Measurements from ENCODE around the gene ETFA. TPM values are rescaled to one million over a fixed set of nuclear protein-coding genes. Genes with fewer than 3 reads are reported as not detected.

ETFA gene
- total and polyA plus RNA-seq, 9 of the 15 experiments (the other 6 are each of a cell fraction or from before 2014, with no cell fraction given), result 130 to 543 (median 232) TPM

DNA sequence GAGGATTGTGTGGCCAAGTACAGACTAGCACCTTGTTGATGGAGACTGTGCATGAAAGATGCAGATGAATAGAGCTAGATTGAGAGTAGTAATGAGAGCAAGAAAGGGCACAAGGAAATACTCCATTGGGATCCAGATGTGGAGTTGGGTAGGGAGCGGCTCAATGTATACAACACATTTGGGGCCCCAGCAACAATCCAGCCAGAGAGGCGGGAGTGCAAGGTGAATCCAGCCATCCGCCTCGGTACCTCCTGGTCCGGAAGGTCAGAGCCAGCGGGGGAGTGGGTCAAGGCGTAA is 34.3 kb upstream of the ETFA start:
- H3K27ac ChIP-seq (ENCODE audit: extremely low read depth, low read depth, low read length), result no peak overlapping the region
- no peak for TF ChIP-seq SRSF7 (optimal IDR thresholded peaks at IDR 0.05; ENCODE audit: low read depth, low read length)
- no peak for TF ChIP-seq GTF2E2 (tag; IDR thresholded peaks at IDR 0.05)
- no peak for TF ChIP-seq SMAD4 (CRISPR knock-in tag; conservative IDR thresholded peaks at IDR 0.05)
- no peak for TF ChIP-seq FOXA1 (IDR thresholded peaks at IDR 0.05; ENCODE audit: borderline replicate concordance)
- no peak for TF ChIP-seq YY1 (IDR thresholded peaks at IDR 0.05; ENCODE audit: borderline replicate concordance in 1 of 3, control insufficient read depth in 1 of 3, extremely low read depth in 1 of 3, insufficient read depth in 3 of 3, insufficient read length in 1 of 3, insufficient replicate concordance in 2 of 3, low read depth in 1 of 3, low read length in 2 of 3)
- no peak for TF ChIP-seq ZHX1 (conservative IDR thresholded peaks at IDR 0.05; ENCODE audit: low read length)
- TF ChIP-seq, protein P1, sequence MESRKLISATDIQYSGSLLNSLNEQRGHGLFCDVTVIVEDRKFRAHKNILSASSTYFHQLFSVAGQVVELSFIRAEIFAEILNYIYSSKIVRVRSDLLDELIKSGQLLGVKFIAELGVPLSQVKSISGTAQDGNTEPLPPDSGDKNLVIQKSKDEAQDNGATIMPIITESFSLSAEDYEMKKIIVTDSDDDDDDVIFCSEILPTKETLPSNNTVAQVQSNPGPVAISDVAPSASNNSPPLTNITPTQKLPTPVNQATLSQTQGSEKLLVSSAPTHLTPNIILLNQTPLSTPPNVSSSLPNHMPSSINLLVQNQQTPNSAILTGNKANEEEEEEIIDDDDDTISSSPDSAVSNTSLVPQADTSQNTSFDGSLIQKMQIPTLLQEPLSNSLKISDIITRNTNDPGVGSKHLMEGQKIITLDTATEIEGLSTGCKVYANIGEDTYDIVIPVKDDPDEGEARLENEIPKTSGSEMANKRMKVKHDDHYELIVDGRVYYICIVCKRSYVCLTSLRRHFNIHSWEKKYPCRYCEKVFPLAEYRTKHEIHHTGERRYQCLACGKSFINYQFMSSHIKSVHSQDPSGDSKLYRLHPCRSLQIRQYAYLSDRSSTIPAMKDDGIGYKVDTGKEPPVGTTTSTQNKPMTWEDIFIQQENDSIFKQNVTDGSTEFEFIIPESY (CRISPR knock-in tag; IDR thresholded peaks at IDR 0.05), result no peak
- no peak for TF ChIP-seq HLTF (IDR thresholded peaks at IDR 0.05)
- no peak for TF ChIP-seq BCL6 (CRISPR knock-in tag; IDR thresholded peaks at IDR 0.05)
- no peak for TF ChIP-seq ZBTB7A (IDR thresholded peaks at IDR 0.05; ENCODE audit: borderline replicate concordance, control insufficient read depth, low read depth, low read length)
- no peak for TF ChIP-seq ZNF274 (IDR thresholded peaks at IDR 0.05; ENCODE audit: borderline replicate concordance, low read depth, low read length)
- TF ChIP-seq TFE3 (CRISPR knock-in tag; IDR thresholded peaks at IDR 0.05), result no peak
- no peak for TF ChIP-seq SIRT6 (IDR thresholded peaks at IDR 0.05; ENCODE audit: low read depth, low read length)
- TF ChIP-seq CC2D1A (IDR thresholded peaks at IDR 0.05), result no peak
- H4K20me1 ChIP-seq (replicated peaks; ENCODE audit: control insufficient read depth, insufficient read depth, low read length), result no peaks in the 10 kb centered on the region
- DNase-seq (ENCODE audit: extremely low read depth in 1 of 4, low spot score in 3 of 4), result no peak
- H3K4me3 ChIP-seq, result no peak overlapping the region
- no peak overlapping the region for H2AFZ ChIP-seq (ENCODE audit: low read depth, low read length)
- no TSS peak for BruUV-seq (replicated peaks)
- no peak overlapping the region for H3K4me2 ChIP-seq (ENCODE audit: insufficient read depth, low read length)
- H3K9ac ChIP-seq (ENCODE audit: insufficient read depth in 1 of 2, low read depth in 2 of 2, low read length in 2 of 2), result no peak overlapping the region
- FAIRE-seq, result no peak
- H3K9me3 ChIP-seq (replicated peaks; ENCODE audit: control insufficient read depth, insufficient read depth, low read depth, low read length), result no peaks in the 10 kb centered on the region; the same call in 1 of the 2 replicates
- ATAC-seq, result 0 out of 3 replicates have a peak, but pooled peaks have one; percentile 23
- in situ Hi-C loops (cut with MboI), result no loop called here
- no peaks in the 10 kb centered on the region for H3K9me1 ChIP-seq (ENCODE audit: control insufficient read depth, insufficient read depth, low read length)
- H3K36me3 ChIP-seq (ENCODE audit: control insufficient read depth, insufficient read depth, low read length), result peaks cover 38% of the 10 kb centered on the region; the same call in 2 of the 3 replicates
- CTCF ChIA-PET (ENCODE audit: low intra/inter-chr PET ratio), result no interaction called here
- 0 out of 3 replicates have a peak, but pooled peaks cover 4% of the 10 kb centered on the region for H3K79me2 ChIP-seq (ENCODE audit: control insufficient read depth, insufficient read depth, low read length)
- peaks cover 0 to 14% of the 10 kb centered on the region in 2 experiments; a peak in 1 of 5 replicates for H3K4me1 ChIP-seq (replicated peaks in 1 of 2; ENCODE audit: control insufficient read depth in 2 of 2, insufficient read depth in 2 of 2, low read length in 2 of 2)
- WGBS (ENCODE audit: insufficient coverage, low coverage, missing lambda C conversion rate), result 57% methylated on average over 5 of the region's 7 CpGs
- intact Hi-C loops (cut with micrococcal nuclease), result no loop called here
- POLR2A ChIA-PET, result interaction anchor here (0.7 to 2.6 kb wide), 3 partner anchors 9 to 170 kb away, joined by 3 to 18 read pairs (median 10); partner anchors contain the start of gene ISL2
- no peaks in the 10 kb centered on the region for H3K27me3 ChIP-seq (ENCODE audit: control insufficient read depth in 2 of 2, insufficient read depth in 2 of 2, low read length in 2 of 2)
